GM12891 (cell line): ENCODE measurements around the gene RASA3.

Experiments used
- PAX5 ChIP-seq: IDR thresholded peaks from 2 replicates; pipeline ENCODE4 v1.6.1; 2011; ENCODE audit warnings: low read length, moderate library complexity, mild to moderate bottlenecking; ENCODE audit not compliant: insufficient read depth, severe bottlenecking
- POLR2A ChIP-seq: IDR thresholded peaks from 2 replicates; pipeline ENCODE4 v1.6.1; 2011; ENCODE audit warnings: low read depth, low read length, control low read depth
- POLR2AphosphoS5 ChIP-seq: IDR thresholded peaks from 2 replicates; pipeline ENCODE4 v1.6.1; 2011; ENCODE audit warnings: low read depth, low read length, control low read depth
- POU2F2 ChIP-seq: IDR thresholded peaks from 2 replicates; pipeline ENCODE4 v1.6.1; 2011; ENCODE audit warnings: low read depth, mild to moderate bottlenecking, control low read depth, low read length, moderate library complexity
- TAF1 ChIP-seq: IDR thresholded peaks from 2 replicates; pipeline ENCODE4 v1.6.1; 2011; ENCODE audit warnings: low read depth, low read length, control low read depth

DNA sequence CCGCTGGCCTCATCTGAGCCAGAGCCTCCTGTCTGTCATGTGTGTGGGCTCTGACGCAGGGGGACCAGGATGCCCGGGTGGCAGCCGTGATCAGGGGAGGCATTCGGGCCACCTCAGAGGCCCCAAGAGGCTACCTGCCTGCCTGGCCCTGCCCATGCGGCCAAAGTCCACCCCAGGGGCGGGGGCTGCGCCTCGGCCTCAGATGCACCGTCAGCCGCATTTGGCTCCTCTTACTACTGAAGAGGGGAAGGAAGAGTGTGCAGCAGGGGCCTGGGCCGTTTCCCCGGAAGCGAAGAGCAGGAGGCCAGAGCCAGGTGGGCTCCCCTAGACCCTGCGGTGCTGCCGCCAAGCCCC, 192.5 kb downstream of the RASA3 start:
- no peak for TF ChIP-seq POLR2AphosphoS5
- TF ChIP-seq POLR2A = no peak
- no peak for TF ChIP-seq POU2F2
- no peak for TF ChIP-seq TAF1
- TF ChIP-seq PAX5 = no peak
